IgD-negative memory B cell (primary cell): Measurements from ENCODE around the gene MACF1. TPM values are rescaled to one million over a fixed set of nuclear protein-coding genes. Genes with fewer than 3 reads are reported as not detected.
A peak's percentile ranks its signal among the peaks of the same experiment; 100 is the strongest.
"Not testable (repeated sequence)": the region's sequence is repeated elsewhere in the genome, so short reads cannot be mapped to it uniquely, and the experiment has no call there.

ENCODE experiments used
- H3K27ac Mint-ChIP-seq, 3 donors: one replicate each; pipeline ENCODE4 v1.8.0; 2020 to 2022; ENCODE audit warnings: mild to moderate bottlenecking in 3 of 3, mixed read lengths in 3 of 3, moderate library complexity in 1 of 3
- H3K27me3 Mint-ChIP-seq: one replicate; pipeline ENCODE4 v1.8.0; 2021; ENCODE audit warnings: mixed read lengths
- H3K36me3 Mint-ChIP-seq: one replicate; pipeline ENCODE4 v1.8.0; 2020; ENCODE audit warnings: mild to moderate bottlenecking, mixed read lengths
- H3K4me1 Mint-ChIP-seq, 3 donors: one replicate each; pipeline ENCODE4 v1.8.0; 2020 to 2022; ENCODE audit warnings: mixed read lengths in 3 of 3, mild to moderate bottlenecking in 1 of 3
- H3K4me3 Mint-ChIP-seq, 4 donors: one replicate each; pipeline ENCODE4 v1.8.0; 2020 to 2022; ENCODE audit warnings: mild to moderate bottlenecking in 4 of 4, mixed read lengths in 4 of 4, moderate library complexity in 3 of 4
- H3K9me3 Mint-ChIP-seq, 3 donors: one replicate each; pipeline ENCODE4 v1.8.0; 2020 to 2021; ENCODE audit warnings: mixed read lengths in 3 of 3, mild to moderate bottlenecking in 1 of 3
- polyA plus RNA-seq: library from polyadenylated mRNA; unstranded; fragments of 300-500 nt; fragmentation: Illumina TruSeq; gene quantifications from one replicate; pipeline ENCODE4 v1.2.3, GENCODE V29; 2021

MACF1 gene
- polyA plus RNA-seq, 1 donor from 2014 or later, result 51.2 TPM

- Mint-ChIP-seq H3K27ac (peak overlapping the region in 2 of 3 donors; percentile 37 to 76), H3K4me1 (peaks cover 16 to 23% (median 20%) of the 10 kb centered on the region in 3 donors), H3K9me3 (no peaks in the 10 kb centered on the region), H3K27me3 (no peaks in the 10 kb centered on the region), H3K36me3 (no peaks in the 10 kb centered on the region), H3K4me3 (peak overlapping the region in 1 of 4 donors; percentile 90)
Observed at GRCh38 chr1:39524171-39524570, 319.7 kb downstream of the MACF1 start.

GRCh38 chr1:39524591-39525365 is 320.3 kb downstream of the MACF1 start:
- Mint-ChIP-seq H3K4me3 (peak overlapping the region in 2 of 4 donors; percentile 85 to 90), H3K36me3 (peaks cover 1% of the 10 kb centered on the region), H3K4me1 (peaks cover 16 to 23% (median 20%) of the 10 kb centered on the region in 3 donors), H3K27ac (peak overlapping the region in 2 of 3 donors; percentile 76 to 93), H3K9me3 (no peaks in the 10 kb centered on the region), H3K27me3 (no peaks in the 10 kb centered on the region)

- Mint-ChIP-seq H3K4me3 (peak overlapping the region; percentile 4 to 86 (median 74)), H3K9me3 (no peaks in the 10 kb centered on the region), H3K36me3 (peaks cover 1% of the 10 kb centered on the region), H3K27me3 (no peaks in the 10 kb centered on the region), H3K27ac (peak overlapping the region; percentile 57 to 93 (median 67)), H3K4me1 (peaks cover 16 to 23% (median 20%) of the 10 kb centered on the region in 3 donors)
Observed at GRCh38 chr1:39525366-39526165, 321.1 kb downstream of the MACF1 start.

- Mint-ChIP-seq H3K27me3 (no peaks in the 10 kb centered on the region), H3K4me3 (peak overlapping the region in 1 of 4 donors; percentile 67), H3K36me3 (peaks cover 1% of the 10 kb centered on the region), H3K4me1 (peaks cover 16 to 23% (median 20%) of the 10 kb centered on the region in 3 donors), H3K27ac (peak overlapping the region in 1 of 3 donors; percentile 93), H3K9me3 (no peaks in the 10 kb centered on the region)
Observed at GRCh38 chr1:39526466-39527189, 322.1 kb downstream of the MACF1 start.

GRCh38 chr1:39527190-39527579 is 322.7 kb downstream of the MACF1 start:
- H3K27me3 Mint-ChIP-seq, H3K9me3 Mint-ChIP-seq, H3K36me3 Mint-ChIP-seq, H3K4me3 Mint-ChIP-seq: not testable (repeated sequence)
- Mint-ChIP-seq H3K27ac (peak overlapping the region in 1 of 3 donors; percentile 73), H3K4me1 (peaks cover 16 to 23% (median 20%) of the 10 kb centered on the region in 3 donors)

- H3K36me3 Mint-ChIP-seq, result peaks cover 5% of the 10 kb centered on the region
- H3K27me3 Mint-ChIP-seq, result no peaks in the 10 kb centered on the region
- no peak overlapping the region for H3K4me3 Mint-ChIP-seq
- H3K27ac Mint-ChIP-seq, result no peak overlapping the region
- H3K4me1 Mint-ChIP-seq, result peaks cover 16 to 23% (median 20%) of the 10 kb centered on the region in 3 donors
- no peaks in the 10 kb centered on the region for H3K9me3 Mint-ChIP-seq
Observed at GRCh38 chr1:39528082-39528481, 323.6 kb downstream of the MACF1 start.

GRCh38 chr1:39529901-39530535 is 325.5 kb downstream of the MACF1 start:
- no peak overlapping the region for H3K4me3 Mint-ChIP-seq
- H3K4me1 Mint-ChIP-seq, result peaks cover 8 to 12% (median 9%) of the 10 kb centered on the region in 3 donors
- H3K9me3 Mint-ChIP-seq, result no peaks in the 10 kb centered on the region
- H3K27me3 Mint-ChIP-seq, result no peaks in the 10 kb centered on the region
- H3K27ac Mint-ChIP-seq, result no peak overlapping the region
- H3K36me3 Mint-ChIP-seq, result peaks cover 8% of the 10 kb centered on the region

GRCh38 chr1:39531526-39531925 is 327.0 kb downstream of the MACF1 start:
- H3K4me3 Mint-ChIP-seq, result no peak overlapping the region
- H3K27ac Mint-ChIP-seq, result no peak overlapping the region
- peaks cover 8% of the 10 kb centered on the region for H3K36me3 Mint-ChIP-seq
- no peaks in the 10 kb centered on the region for H3K27me3 Mint-ChIP-seq
- H3K4me1 Mint-ChIP-seq, result peaks cover 0 to 3% (median 0%) of the 10 kb centered on the region in 3 donors
- no peaks in the 10 kb centered on the region for H3K9me3 Mint-ChIP-seq

GRCh38 chr1:39533442-39533841 is 328.9 kb downstream of the MACF1 start:
- no peak overlapping the region for H3K4me3 Mint-ChIP-seq
- peak overlapping the region in 1 of 3 donors; percentile 53 for H3K27ac Mint-ChIP-seq
- no peaks in the 10 kb centered on the region for H3K9me3 Mint-ChIP-seq
- H3K36me3 Mint-ChIP-seq, result peaks cover 8% of the 10 kb centered on the region
- no peaks in the 10 kb centered on the region for H3K27me3 Mint-ChIP-seq
- H3K4me1 Mint-ChIP-seq, result no peaks in the 10 kb centered on the region

Other genes with a start within 250 kb of the MACF1 start
- 75.8 TPM for gene AKIRIN1, start 213.4 kb upstream of the MACF1 start, polyA plus RNA-seq
- 312 TPM for gene NDUFS5, start 178.3 kb upstream of the MACF1 start, polyA plus RNA-seq